ENCODE data around the gene RFX8.

Gene RFX8

GRCh38 chr2:101433465-101433864 lies 41.4 kb downstream of the RFX8 start:
- no peak for DNase-seq (ENCODE audit: low spot score)
- no peak for TF ChIP-seq CTCF (IDR thresholded peaks at IDR 0.05; ENCODE audit: borderline replicate concordance, control extremely low read depth, extremely low read depth, insufficient read depth, missing control alignments)
- in situ Hi-C loops (cut with MboI; ENCODE audit: low sequenced_read_pairs, unreplicated experiment) = no loop called here

GRCh38 chr2:101432411-101433181 lies 42.3 kb downstream of the RFX8 start:
- in situ Hi-C loops (cut with MboI; ENCODE audit: low sequenced_read_pairs, unreplicated experiment) = no loop called here
- no peak for TF ChIP-seq CTCF (IDR thresholded peaks at IDR 0.05; ENCODE audit: borderline replicate concordance, control extremely low read depth, extremely low read depth, insufficient read depth, missing control alignments)
- no peak for DNase-seq (ENCODE audit: low spot score)

- DNase-seq (ENCODE audit: low spot score) = no peak
- TF ChIP-seq CTCF (IDR thresholded peaks at IDR 0.05; ENCODE audit: borderline replicate concordance, control extremely low read depth, extremely low read depth, insufficient read depth, missing control alignments) = no peak
- in situ Hi-C loops (cut with MboI; ENCODE audit: low sequenced_read_pairs, unreplicated experiment) = no loop called here
Observed at GRCh38 chr2:101431486-101431885, 43.4 kb downstream of the RFX8 start.

- TF ChIP-seq CTCF (IDR thresholded peaks at IDR 0.05; ENCODE audit: borderline replicate concordance, control extremely low read depth, extremely low read depth, insufficient read depth, missing control alignments) = no peak
- no peak for DNase-seq (ENCODE audit: low spot score)
- in situ Hi-C loops (cut with MboI; ENCODE audit: low sequenced_read_pairs, unreplicated experiment) = no loop called here
Observed at GRCh38 chr2:101430156-101430555, 44.8 kb downstream of the RFX8 start.

GRCh38 chr2:101429453-101429852 lies 45.5 kb downstream of the RFX8 start:
- DNase-seq (ENCODE audit: low spot score) = no peak
- in situ Hi-C loops (cut with MboI; ENCODE audit: low sequenced_read_pairs, unreplicated experiment) = no loop called here
- no peak for TF ChIP-seq CTCF (IDR thresholded peaks at IDR 0.05; ENCODE audit: borderline replicate concordance, control extremely low read depth, extremely low read depth, insufficient read depth, missing control alignments)

GRCh38 chr2:101428422-101429176 lies 46.3 kb downstream of the RFX8 start:
- no peak for TF ChIP-seq CTCF (IDR thresholded peaks at IDR 0.05; ENCODE audit: borderline replicate concordance, control extremely low read depth, extremely low read depth, insufficient read depth, missing control alignments)
- in situ Hi-C loops (cut with MboI; ENCODE audit: low sequenced_read_pairs, unreplicated experiment) = no loop called here
- no peak for DNase-seq (ENCODE audit: low spot score)
